Activated CD4-positive, CD25-positive, alpha-beta regulatory T cell treated with anti-CD3 and anti-CD28 coated beads, Interleukin-2, amount 50 U/mL, for 24 hours (primary cell): ENCODE measurements around the gene RAI14.

Experiments used
- ATAC-seq, 2 donors: fragments of 150-1000 bp; cut with Tn5 transposase; one replicate each; pipeline ENCODE4 v1.10.0; 2021; ENCODE audit warnings: mild to moderate bottlenecking in 1 of 2, moderate library complexity in 1 of 2

Gene RAI14

GRCh38 chr5:34656001-34656699 lies at the start of gene RAI14:
Gene RAI14 (plus strand): TSS chr5:34656328. CDS start chr5:34686920, 30,592 bp downstream.
- ATAC-seq: no peak

DNA sequence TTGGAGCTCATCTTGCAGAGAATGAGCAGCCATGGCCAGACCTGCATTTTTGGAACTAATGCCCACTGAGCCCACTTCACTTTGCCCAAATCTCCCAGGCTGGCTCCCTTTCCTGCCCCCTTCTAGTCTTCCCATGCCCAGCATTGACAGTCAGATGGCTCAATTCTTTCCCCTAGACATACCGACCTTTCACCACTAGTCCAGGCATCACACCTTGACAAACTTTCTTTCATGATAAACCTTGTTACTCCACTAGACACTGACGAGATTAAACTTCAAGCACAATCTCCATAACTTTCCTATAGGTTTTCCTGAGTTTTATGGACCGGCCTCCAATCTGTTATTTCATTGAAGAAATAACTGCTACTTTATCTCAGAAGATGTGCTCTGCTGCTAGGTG lies 47.8 kb upstream of the RAI14 start:
- ATAC-seq: no peak

GRCh38 chr5:34608859-34609648 lies 47.1 kb upstream of the RAI14 start:
- ATAC-seq: no peak

- ATAC-seq: no peak
Observed at GRCh38 chr5:34609951-34610441, 46.1 kb upstream of the RAI14 start.

DNA sequence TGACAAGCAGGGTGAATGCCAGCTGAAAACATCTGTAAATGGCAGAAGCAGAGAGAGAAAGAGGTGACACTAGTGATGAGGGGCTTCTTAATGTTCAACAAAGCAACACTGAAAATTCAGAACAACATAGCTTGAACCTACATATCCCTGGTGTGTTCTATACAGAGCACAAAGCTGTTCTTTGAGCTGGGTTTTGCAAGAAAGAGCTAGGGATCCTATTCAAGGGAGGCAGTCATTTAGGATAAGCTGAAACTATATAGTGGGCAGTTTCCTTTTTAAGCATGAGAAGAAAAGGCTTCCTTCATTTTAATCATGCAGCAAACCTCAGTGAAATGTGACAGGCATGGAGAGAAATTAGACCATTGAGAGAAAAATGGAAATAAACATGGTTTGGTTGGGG lies 45.6 kb upstream of the RAI14 start:
- no peak for ATAC-seq

- no peak for ATAC-seq
Observed at GRCh38 chr5:34611464-34612415, 44.4 kb upstream of the RAI14 start.

GRCh38 chr5:34616651-34617050 lies 39.5 kb upstream of the RAI14 start:
- no peak for ATAC-seq

DNA sequence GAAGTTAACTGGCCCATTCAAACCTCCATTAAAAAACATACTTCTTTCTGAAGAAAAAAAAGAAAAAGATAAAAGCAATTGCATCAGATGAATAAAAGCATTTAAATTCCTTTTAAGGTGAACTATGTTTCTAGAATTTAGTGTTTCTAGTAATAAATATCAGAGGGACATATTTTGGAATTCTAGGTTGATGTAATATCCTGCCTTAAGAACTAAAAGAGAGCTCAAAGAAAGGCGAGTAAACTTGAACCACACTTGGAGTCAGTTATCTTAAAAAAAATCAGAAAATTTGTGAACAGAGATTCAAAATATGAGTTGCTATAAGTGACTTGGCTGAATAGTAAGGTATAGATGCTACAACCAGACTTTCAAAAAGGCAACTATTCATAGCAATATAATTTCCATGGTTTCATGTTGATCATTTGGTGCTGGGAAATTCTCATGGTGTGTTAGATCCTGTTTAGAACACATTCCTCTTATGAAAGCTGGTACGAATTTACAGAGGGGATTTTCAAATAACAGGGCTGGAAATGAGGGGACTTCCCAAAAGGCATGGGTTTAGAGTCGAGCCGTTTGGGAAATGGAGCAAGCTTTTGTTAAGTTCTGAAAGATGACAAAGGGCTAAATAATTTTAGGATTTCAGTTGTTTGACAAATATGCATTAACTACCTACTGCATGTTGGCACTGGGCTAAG lies 37.6 kb upstream of the RAI14 start:
- no peak for ATAC-seq

DNA sequence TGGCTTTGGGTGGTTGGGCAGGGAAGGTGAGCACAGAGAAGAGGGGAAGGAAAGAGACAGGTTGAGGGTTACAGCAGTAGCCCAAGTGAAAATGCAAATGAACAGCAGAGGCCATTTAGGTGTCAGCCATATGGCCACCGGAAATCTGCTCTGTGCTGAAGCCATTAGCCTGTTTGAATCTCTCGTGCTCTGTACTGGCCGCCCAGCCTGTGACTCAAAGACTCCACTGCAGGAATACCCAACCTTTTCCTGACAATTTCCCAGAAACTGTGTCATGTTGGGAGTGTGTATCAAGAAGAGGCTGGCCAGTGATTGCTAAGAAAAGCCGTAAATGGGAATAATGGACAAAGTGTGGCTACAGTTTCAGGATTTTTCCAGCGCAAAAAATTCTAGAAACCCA lies 35.9 kb upstream of the RAI14 start:
- no peak for ATAC-seq

GRCh38 chr5:34621277-34622097 lies 34.6 kb upstream of the RAI14 start:
- ATAC-seq: no peak

DNA sequence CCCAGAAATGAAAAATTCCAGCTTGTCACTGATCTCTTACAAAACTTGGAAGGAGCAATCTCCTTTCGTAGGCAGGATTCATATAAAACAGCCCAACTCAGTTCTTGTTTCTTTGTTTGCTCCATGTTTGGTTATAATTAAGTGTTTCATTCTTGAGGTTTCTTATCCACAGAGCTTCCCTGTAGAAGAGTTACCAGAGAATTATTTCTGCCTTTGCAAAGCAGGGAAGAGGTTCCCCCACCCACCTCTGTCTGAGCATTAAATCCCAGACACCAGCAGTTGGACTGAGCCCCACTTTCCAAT lies 34.1 kb upstream of the RAI14 start:
- no peak for ATAC-seq

DNA sequence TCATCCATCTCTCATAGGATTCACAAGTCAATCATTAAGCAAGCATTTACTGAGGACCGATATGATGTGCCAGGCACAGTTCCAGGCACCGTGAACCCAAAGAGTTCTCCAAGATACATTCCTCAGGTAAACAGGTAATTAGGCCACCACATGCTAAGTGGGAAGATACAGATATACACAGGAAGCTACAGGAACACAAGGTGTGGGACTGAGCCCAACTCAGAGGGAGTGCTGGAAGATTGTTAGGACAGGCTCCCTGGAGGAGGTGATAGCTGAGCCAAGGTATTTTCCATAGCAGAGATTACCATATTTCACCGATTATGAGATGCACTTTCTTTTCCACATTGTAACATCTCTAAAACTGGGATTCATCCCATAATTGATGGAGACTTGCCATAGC lies 31.4 kb upstream of the RAI14 start:
- ATAC-seq: no peak

DNA sequence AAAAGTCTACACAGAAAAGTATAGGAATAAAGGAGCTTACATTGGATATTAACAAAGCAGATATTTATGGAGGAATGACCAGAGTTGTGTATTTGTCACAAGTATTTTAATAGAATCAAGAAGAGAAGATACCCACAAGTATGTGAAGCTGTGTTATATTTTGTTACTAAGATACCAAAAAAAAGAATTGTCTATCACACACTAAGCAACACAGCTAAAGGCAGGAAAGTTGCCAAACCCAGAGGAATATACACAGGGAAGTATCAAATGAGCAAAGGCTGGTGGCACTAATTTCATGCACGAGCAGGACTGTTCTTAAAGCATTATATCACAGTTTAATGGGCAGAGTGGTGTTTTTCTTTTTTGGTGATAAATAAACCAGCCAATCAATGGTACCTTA lies 30.9 kb upstream of the RAI14 start:
- no peak for ATAC-seq

DNA sequence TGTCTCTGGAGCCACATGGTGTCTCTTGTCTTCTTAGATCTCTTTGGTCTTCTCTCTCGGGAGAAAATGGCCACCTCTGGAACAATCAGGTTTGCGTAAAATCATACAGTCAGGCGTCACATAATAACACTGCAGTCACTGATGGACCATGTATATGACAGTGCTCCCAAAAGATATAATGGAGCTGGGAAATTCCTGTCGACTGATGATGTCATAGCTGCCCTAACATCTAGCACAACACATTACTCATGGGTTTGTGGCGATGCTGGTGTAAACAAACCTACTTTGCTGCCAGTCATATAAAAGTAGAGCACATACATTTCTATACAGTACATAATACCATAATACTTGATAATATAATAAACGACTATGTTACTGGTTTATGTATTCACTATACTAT lies 30.1 kb upstream of the RAI14 start:
- ATAC-seq: no peak

- ATAC-seq: no peak
Observed at GRCh38 chr5:34626751-34627150, 29.4 kb upstream of the RAI14 start.

DNA sequence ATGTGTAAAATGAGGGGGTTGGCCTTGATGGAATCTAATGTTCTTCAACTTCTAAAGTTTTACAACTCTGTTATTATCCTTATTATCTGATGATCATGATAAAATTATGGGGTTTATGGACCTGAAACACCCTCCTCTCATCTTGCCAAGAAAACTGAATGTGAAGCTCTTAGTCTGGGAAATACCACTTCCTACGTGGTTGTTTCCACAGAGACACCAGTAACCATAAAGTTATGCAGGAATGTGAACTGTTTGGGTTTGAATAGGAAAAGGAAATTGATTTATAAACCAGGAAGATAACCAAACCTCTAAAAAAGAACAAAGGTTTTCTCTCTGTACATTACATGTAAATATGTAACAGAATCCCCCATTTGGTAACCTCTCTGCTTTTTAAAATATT lies 28.3 kb upstream of the RAI14 start:
- no peak for ATAC-seq

DNA sequence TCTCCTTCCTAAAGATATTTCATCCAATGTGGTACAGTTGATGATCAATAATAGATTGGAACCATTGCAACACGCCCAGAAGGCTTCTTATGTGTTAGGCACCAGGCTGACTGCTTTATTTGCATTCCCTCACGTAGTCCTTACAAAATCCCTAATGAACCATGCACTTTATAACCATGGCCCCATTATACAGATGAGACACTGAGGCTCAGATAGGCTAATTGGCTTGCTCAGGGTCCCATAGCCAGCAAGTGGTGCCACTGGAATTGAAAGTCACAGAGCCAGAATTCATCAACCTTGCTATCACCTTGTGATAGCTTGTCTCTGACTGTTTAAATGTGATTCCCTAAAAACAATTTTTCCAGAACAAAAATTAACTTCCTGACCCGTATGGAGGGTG lies 27.8 kb upstream of the RAI14 start:
- no peak for ATAC-seq

DNA sequence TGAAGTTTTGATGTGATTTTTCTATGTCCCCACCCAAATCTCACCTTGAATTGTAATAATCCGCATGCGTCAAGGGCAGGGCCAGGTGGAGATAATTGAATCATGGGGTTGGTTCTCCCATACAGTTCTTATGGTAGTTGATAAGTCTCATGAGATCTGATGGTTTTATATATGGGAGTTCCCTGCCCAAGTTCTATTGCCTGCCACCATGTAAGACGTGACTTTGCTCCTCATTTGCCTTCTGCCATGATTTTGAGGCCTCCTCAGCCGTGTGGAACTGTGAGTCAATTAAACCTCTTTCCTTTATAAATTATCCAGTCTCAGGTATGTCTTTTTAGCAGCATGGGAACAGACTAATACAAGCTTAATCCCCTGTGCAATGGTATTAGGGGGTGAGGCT lies 25.5 kb upstream of the RAI14 start:
- no peak for ATAC-seq

DNA sequence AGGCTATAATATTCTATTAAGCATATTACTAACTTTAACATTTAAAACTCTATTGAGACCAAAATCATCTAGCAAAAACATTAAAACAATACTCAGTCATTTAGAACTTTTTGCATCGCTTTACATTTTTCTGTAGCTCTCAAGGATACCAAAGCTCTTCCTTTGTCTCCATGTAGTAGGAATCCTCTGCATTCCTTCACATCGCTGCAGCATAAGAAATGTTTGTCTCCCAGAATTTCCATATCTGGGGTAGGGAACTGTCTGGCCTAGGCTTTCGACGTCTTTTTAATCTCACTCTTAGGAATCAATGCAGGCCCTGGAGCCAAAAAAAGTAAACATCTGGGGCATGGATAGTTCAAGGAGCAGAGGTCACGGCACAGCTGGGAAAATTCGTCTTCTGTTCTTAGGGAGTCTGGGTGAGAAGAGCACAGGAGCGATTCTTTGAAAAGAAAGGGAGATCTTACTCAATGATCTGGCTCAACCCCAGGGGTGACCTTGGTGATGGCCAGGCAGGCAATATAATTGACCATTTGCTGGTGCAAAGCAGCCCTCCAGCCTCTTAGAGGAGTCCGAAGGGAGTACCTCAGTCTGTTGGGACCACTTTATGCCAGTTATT lies 23.2 kb upstream of the RAI14 start:
- ATAC-seq: no peak

DNA sequence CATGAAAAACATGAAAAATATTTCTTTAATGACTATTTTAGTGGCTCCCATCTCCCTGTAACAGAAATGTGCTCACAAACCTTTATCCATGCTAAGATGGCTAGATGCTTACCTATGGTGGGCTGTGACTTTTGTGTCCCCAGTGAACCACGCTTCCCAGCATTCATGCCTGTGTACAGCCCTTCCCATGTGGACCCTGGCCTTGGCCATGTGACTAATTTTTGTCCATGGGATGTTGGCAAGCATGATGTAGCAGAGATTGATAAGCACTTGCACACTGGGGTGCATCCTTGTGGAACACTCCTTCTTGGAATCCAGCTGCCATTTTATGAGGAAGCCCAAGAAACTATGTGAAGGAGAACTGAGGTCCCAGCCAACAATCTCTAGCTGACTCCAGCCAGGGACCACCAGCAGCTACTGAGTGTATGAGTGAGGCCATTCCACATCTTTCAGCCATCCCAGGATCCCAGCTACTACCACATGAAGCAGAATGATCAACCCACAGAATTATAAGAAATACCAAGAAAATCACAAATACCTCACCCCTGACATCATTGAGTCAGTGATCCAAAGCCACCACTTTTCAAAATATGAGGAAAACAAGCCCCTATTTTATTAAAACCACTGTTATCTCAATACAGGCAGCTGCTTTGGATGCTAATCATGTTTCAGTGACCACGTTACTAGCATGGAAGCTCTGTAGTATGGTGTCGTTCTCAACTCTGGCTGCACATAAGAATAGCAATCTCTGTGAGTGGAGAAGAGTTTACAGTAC lies 16.1 kb upstream of the RAI14 start:
- ATAC-seq: no peak
